ENCODE results near the gene GTF2H1. TPM values are rescaled to one million over a fixed set of nuclear protein-coding genes. Genes with fewer than 3 reads are reported as not detected.

The GTF2H1 gene
- total RNA-seq (2014; rRNA removed) = 74.3 and 74.6 TPM in 2 replicates
- 28.6 TPM for polyA plus RNA-seq (2012)

- peak; percentile 98 for DNase-seq (ENCODE audit: low read depth)
Observed at GRCh38 chr11:18321969-18322711, at the start of gene GTF2H1, which contains the start of gene HPS5. Gene GTF2H1 (plus strand): TSS chr11:18322567. CDS start chr11:18333075, 10,508 bp downstream. Gene HPS5 (minus strand): TSS chr11:18322140. CDS start chr11:18317858, 4,282 bp downstream.

- DNase-seq (ENCODE audit: low read depth) = no peak
Observed at GRCh38 chr11:18277565-18278271, 44.6 kb upstream of the GTF2H1 start.

GRCh38 chr11:18280438-18281045, 41.8 kb upstream of the GTF2H1 start:
- DNase-seq (ENCODE audit: low read depth) = no peak

GRCh38 chr11:18282626-18283025, 39.7 kb upstream of the GTF2H1 start:
- no peak for DNase-seq (ENCODE audit: low read depth)

- DNase-seq (ENCODE audit: low read depth) = no peak
Observed at GRCh38 chr11:18285841-18286240, 36.5 kb upstream of the GTF2H1 start.

GRCh38 chr11:18288911-18289310, 33.5 kb upstream of the GTF2H1 start:
- DNase-seq (ENCODE audit: low read depth) = no peak

- no peak for DNase-seq (ENCODE audit: low read depth)
Observed at GRCh38 chr11:18294862-18295261, 27.5 kb upstream of the GTF2H1 start.

GRCh38 chr11:18295316-18295715, 27.1 kb upstream of the GTF2H1 start:
- no peak for DNase-seq (ENCODE audit: low read depth)

GRCh38 chr11:18299721-18300120, 22.6 kb upstream of the GTF2H1 start:
- no peak for DNase-seq (ENCODE audit: low read depth)

- DNase-seq (ENCODE audit: low read depth) = no peak
Observed at GRCh38 chr11:18304745-18305144, 17.6 kb upstream of the GTF2H1 start.

GRCh38 chr11:18307461-18308139, 14.8 kb upstream of the GTF2H1 start:
- DNase-seq (ENCODE audit: low read depth) = no peak

GRCh38 chr11:18308242-18308641, 14.1 kb upstream of the GTF2H1 start:
- no peak for DNase-seq (ENCODE audit: low read depth)

- no peak for DNase-seq (ENCODE audit: low read depth)
Observed at GRCh38 chr11:18309691-18310090, 12.7 kb upstream of the GTF2H1 start.

- peak; percentile 21 for DNase-seq (ENCODE audit: low read depth)
Observed at GRCh38 chr11:18310800-18311340, 11.5 kb upstream of the GTF2H1 start.

- DNase-seq (ENCODE audit: low read depth) = no peak
Observed at GRCh38 chr11:18312012-18312411, 10.4 kb upstream of the GTF2H1 start.

GRCh38 chr11:18312663-18313420, 9.5 kb upstream of the GTF2H1 start:
- DNase-seq (ENCODE audit: low read depth) = peak; percentile 55

- DNase-seq (ENCODE audit: low read depth) = peak; percentile 39
Observed at GRCh38 chr11:18313965-18314763, 8.2 kb upstream of the GTF2H1 start.

GRCh38 chr11:18314784-18315523, 7.4 kb upstream of the GTF2H1 start:
- DNase-seq (ENCODE audit: low read depth) = no peak

GRCh38 chr11:18315893-18316292, 6.5 kb upstream of the GTF2H1 start:
- DNase-seq (ENCODE audit: low read depth) = no peak

All from LHCN-M2 (cell line).